Breast epithelium (tissue), 4 donors: Measurements from ENCODE around the gene TANGO2. TPM values are rescaled to one million over a fixed set of nuclear protein-coding genes. Genes with fewer than 3 reads are reported as not detected.

ENCODE experiments used
- DNase-seq, 2 donors: peaks; one replicate each; pipeline ENCODE4 v3.0.0-alpha.2; 2019; ENCODE audit warnings: low spot score in 2 of 2
- H3K27ac ChIP-seq, 2 donors: fragments of 200-600 bp; sonication (generic) in 1 of 2; one replicate each; pipeline ENCODE4 v1.5.1; 2016 to 2019; ENCODE audit warnings: mild to moderate bottlenecking in 1 of 2
- H3K27me3 ChIP-seq, 2 donors: fragments of 200-600 bp; sonication (generic) in 1 of 2; one replicate each; pipeline versions ENCODE4 v1.5.1 to v1.6.0; 2017 to 2019; ENCODE audit warnings: control low read depth in 1 of 2, mild to moderate bottlenecking in 1 of 2
- H3K36me3 ChIP-seq: fragments of 200-600 bp; one replicate; pipeline ENCODE4 v1.5.1; 2019
- H3K4me1 ChIP-seq, 2 donors: fragments of 200-600 bp; sonication (generic); one replicate each; pipeline ENCODE4 v1.5.1; 2016 to 2019; ENCODE audit warnings: control low read depth in 1 of 2
- H3K4me3 ChIP-seq, 3 donors: fragments of 200-600 bp; sonication (generic); 1 replicate in 2 of 3; 2 replicates in 1 of 3; pipeline ENCODE4 v1.5.1; 2016 to 2019; ENCODE audit warnings: mild to moderate bottlenecking in 3 of 3, moderate library complexity in 2 of 3
- H3K9me3 ChIP-seq, 2 donors: fragments of 200-600 bp; sonication (generic) in 1 of 2; one replicate each; pipeline ENCODE4 v1.5.1; 2016 to 2019; ENCODE audit warnings: control low read depth in 1 of 2
- CTCF ChIP-seq, 3 donors: fragments of 450-650 bp; IDR thresholded peaks; one replicate each; pipeline ENCODE4 v1.5.1; 2016 to 2017; ENCODE audit warnings: antibody characterized with exemption in 3 of 3, mild to moderate bottlenecking in 3 of 3, moderate library complexity in 3 of 3
- POLR2A ChIP-seq: fragments of 450-650 bp; IDR thresholded peaks from one replicate; pipeline ENCODE4 v1.6.1; 2016; ENCODE audit warnings: antibody characterized with exemption, mild to moderate bottlenecking, moderate library complexity
- POLR2AphosphoS5 ChIP-seq, 3 donors: sonication (generic); formaldehyde crosslinking; IDR thresholded peaks; one replicate each; pipeline ENCODE4 v1.6.1; 2017; ENCODE audit warnings: antibody characterized with exemption in 3 of 3
- intact Hi-C: fragments of 100-400 bp; cut with DNase I; formaldehyde crosslinking; loops from one replicate; pipeline ENCODE4 v1.15.1; 2023; ENCODE audit warnings: low total_unique reads
- total RNA-seq, 3 donors: library from RNA; depleted of rRNA; stranded (reverse); fragments of >200 nt; gene quantifications; one replicate each; pipeline ENCODE4 v1.1.0, GENCODE V29; 2016

TANGO2 gene
- total RNA-seq, 3 donors from 2014 or later: 25.9 to 55.4 (median 33.4) TPM

- Histone ChIP-seq H3K27me3 (no peaks in the 10 kb centered on the region), H3K36me3 (no peaks in the 10 kb centered on the region), H3K4me3 (no peak overlapping the region), H3K4me1 (no peaks in the 10 kb centered on the region), H3K27ac (no peak overlapping the region), H3K9me3 (no peaks in the 10 kb centered on the region)
- DNase-seq: no peak
- intact Hi-C loops: loop anchor here (5.0 kb wide), 1 partner anchor 39 kb away; no protein-coding TSS in a partner anchor
- no peak for TF ChIP-seq POLR2A
- no peak for TF ChIP-seq POLR2AphosphoS5 (IDR thresholded peaks at IDR 0.05)
These were observed 47.2 kb upstream of the TANGO2 start for GRCh38 chr22:19973551-19974267.

- no peaks in the 10 kb centered on the region for H3K9me3 ChIP-seq
- TF ChIP-seq POLR2AphosphoS5 (IDR thresholded peaks at IDR 0.05): no peak
- no peak for TF ChIP-seq CTCF (IDR thresholded peaks at IDR 0.05)
- TF ChIP-seq POLR2A: no peak
- H3K27me3 ChIP-seq: no peaks in the 10 kb centered on the region
- DNase-seq: no peak
- no peak overlapping the region for H3K27ac ChIP-seq
- intact Hi-C loops: loop anchor here (5.0 kb wide), 1 partner anchor 38 kb away; no protein-coding TSS in a partner anchor
- H3K36me3 ChIP-seq: no peaks in the 10 kb centered on the region
- no peak overlapping the region for H3K4me3 ChIP-seq
- H3K4me1 ChIP-seq: no peaks in the 10 kb centered on the region
These were observed 46.5 kb upstream of the TANGO2 start for GRCh38 chr22:19974268-19974861.

- TF ChIP-seq CTCF (IDR thresholded peaks at IDR 0.05) (no peak), POLR2AphosphoS5 (IDR thresholded peaks at IDR 0.05) (no peak), POLR2A (no peak)
- Histone ChIP-seq H3K4me1 (no peaks in the 10 kb centered on the region), H3K27ac (no peak overlapping the region), H3K4me3 (no peak overlapping the region), H3K9me3 (no peaks in the 10 kb centered on the region), H3K27me3 (no peaks in the 10 kb centered on the region), H3K36me3 (no peaks in the 10 kb centered on the region)
- DNase-seq: no peak
- intact Hi-C loops: loop anchor here (5.0 kb wide), 1 partner anchor 37 kb away; no protein-coding TSS in a partner anchor
These were observed 45.8 kb upstream of the TANGO2 start for GRCh38 chr22:19974935-19975706.

- no peaks in the 10 kb centered on the region for H3K4me1 ChIP-seq
- no peak for TF ChIP-seq CTCF (IDR thresholded peaks at IDR 0.05)
- TF ChIP-seq POLR2AphosphoS5 (IDR thresholded peaks at IDR 0.05): no peak
- no peak for TF ChIP-seq POLR2A
- H3K27me3 ChIP-seq: no peaks in the 10 kb centered on the region
- no peak overlapping the region for H3K4me3 ChIP-seq
- intact Hi-C loops: no loop called here
- H3K27ac ChIP-seq: no peak overlapping the region
- H3K36me3 ChIP-seq: no peaks in the 10 kb centered on the region
- no peaks in the 10 kb centered on the region for H3K9me3 ChIP-seq
- no peak for DNase-seq
These were observed 45.2 kb upstream of the TANGO2 start for GRCh38 chr22:19975707-19976035.

- DNase-seq: no peak
- Histone ChIP-seq H3K36me3 (no peaks in the 10 kb centered on the region), H3K4me1 (no peaks in the 10 kb centered on the region), H3K9me3 (no peaks in the 10 kb centered on the region), H3K4me3 (no peak overlapping the region), H3K27ac (no peak overlapping the region), H3K27me3 (no peaks in the 10 kb centered on the region)
- TF ChIP-seq CTCF (IDR thresholded peaks at IDR 0.05) (no peak), POLR2A (no peak), POLR2AphosphoS5 (IDR thresholded peaks at IDR 0.05) (no peak)
- intact Hi-C loops: no loop called here
These were observed 44.2 kb upstream of the TANGO2 start for GRCh38 chr22:19976671-19977070.
